ENCODE measurements around the gene SLC6A6. TPM values are rescaled to one million over a fixed set of nuclear protein-coding genes. Genes with fewer than 3 reads are reported as not detected.

The SLC6A6 gene
- total RNA-seq, 1 experiment from 2014 or later = 49.4 TPM

DNA sequence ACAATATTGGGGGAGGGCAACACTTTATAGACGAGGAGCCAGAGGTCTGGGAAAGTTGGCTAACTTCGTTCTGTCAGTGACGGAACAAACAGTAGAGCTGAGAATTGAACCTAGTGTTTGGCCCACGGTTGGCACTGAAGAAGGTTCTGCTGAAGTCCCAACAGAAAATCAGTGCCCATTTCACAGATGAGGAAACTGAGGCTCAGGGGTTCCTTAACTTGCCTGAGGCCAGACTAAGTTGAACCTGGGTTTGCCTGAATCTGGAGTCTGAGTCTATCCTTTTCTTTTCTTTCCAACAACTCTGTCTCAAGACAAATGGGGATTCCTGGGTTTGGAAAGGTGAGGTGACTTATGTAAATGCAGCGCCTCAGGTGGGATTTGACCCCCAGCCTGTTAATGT lies 55.1 kb downstream of the SLC6A6 start:
- no peaks in the 10 kb centered on the region for H3K27me3 ChIP-seq (replicated peaks)
- H3K9me3 ChIP-seq (replicated peaks) = no peaks in the 10 kb centered on the region
- H3K4me1 ChIP-seq (replicated peaks) = peaks cover 63% of the 10 kb centered on the region
- H3K4me3 ChIP-seq = no peak overlapping the region
- no peak overlapping the region for H3K27ac ChIP-seq
- H3K36me3 ChIP-seq = peaks cover 73% of the 10 kb centered on the region
- DNase-seq (ENCODE audit: low read depth in 1 of 2, low spot score in 2 of 2) = no peak

DNA sequence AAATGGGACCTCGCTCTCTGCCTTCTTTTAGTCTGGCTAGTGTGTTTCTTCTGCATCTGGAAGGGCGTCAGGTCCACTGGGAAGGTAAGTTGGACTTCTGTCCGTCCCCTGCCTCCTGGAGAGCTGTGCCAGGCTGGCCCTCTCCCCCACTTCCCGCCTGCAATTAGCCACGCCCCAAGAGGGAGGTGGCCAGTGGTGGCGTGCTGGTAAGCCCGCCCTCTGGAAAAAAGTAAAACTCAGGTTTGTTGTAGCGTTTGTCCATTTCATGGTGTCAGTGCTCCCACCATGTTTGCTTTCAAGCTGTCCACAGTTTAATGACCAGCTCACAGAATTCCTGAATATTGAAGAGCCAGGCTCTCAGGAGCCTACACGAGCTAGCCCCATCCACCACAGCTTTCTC lies 55.6 kb downstream of the SLC6A6 start:
- H3K27me3 ChIP-seq (replicated peaks) = no peaks in the 10 kb centered on the region
- peaks cover 59% of the 10 kb centered on the region for H3K4me1 ChIP-seq (replicated peaks)
- H3K4me3 ChIP-seq = no peak overlapping the region
- no peak overlapping the region for H3K27ac ChIP-seq
- no peaks in the 10 kb centered on the region for H3K9me3 ChIP-seq (replicated peaks)
- no peak for DNase-seq (ENCODE audit: low read depth in 1 of 2, low spot score in 2 of 2)
- H3K36me3 ChIP-seq = peaks cover 78% of the 10 kb centered on the region

DNA sequence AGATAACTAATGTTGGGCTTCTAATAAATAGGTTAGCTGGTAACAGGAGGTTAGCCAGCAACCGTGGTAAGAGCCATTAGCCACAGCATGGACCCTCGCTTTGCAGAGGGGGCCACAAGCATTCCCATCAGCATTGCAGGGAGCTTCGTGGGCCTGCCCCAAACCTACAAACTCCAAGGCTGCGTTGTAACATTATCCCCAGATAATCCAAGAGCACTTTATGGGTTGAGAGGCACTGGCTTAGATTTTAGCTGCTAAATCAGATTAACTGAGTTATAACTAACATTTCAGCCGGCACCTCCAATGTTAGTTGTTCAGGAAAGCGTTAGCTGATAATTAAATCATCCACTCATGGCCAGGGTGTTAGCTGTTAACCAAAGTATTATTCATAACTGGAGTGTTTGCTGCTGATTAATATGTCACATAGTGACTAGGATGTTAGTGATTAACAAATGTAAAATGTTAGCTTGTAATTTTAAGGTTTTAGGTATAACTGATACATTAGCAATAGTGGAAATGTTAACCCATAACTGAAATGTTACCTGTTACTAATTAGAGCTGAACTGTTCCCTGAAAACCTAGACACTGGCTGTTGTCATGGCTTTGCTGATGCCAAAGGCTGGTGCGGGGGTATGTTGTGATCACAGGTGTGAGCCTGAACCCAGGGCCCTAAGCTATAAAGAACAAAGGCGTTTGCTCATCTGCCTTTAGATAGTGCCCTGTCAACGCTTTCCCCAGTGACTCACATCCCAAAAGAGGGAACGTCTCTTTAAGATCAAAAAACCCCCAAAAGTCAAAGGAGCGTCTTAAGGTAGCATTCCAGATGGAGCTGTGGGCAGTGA lies 56.2 kb downstream of the SLC6A6 start:
- H3K36me3 ChIP-seq = peaks cover 82% of the 10 kb centered on the region
- H3K9me3 ChIP-seq (replicated peaks) = no peaks in the 10 kb centered on the region
- H3K27ac ChIP-seq = no peak overlapping the region
- no peak overlapping the region for H3K4me3 ChIP-seq
- DNase-seq (ENCODE audit: low read depth in 1 of 2, low spot score in 2 of 2) = no peak
- H3K4me1 ChIP-seq (replicated peaks) = peaks cover 53% of the 10 kb centered on the region
- no peaks in the 10 kb centered on the region for H3K27me3 ChIP-seq (replicated peaks)

DNA sequence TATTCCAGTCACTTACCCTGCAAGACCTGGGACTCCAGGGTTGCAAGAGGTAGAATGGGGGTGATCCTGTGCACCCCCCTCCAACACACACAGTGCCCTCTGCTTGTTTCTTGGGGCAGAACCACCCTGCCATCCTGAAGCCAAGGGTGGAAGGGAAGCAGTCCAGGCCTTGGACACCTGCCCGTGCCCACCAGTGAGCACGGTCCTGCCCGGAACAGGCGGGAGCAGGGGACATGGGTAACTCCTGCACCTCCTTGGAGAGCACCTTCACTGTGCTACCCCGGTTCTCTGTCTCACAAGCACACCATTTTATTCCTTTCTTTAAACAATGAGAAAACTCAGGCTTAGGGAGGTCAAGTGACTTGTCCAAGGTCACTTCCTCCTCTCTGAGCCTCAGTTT lies 57.0 kb downstream of the SLC6A6 start:
- no peak overlapping the region for H3K27ac ChIP-seq
- H3K4me1 ChIP-seq (replicated peaks) = peaks cover 45% of the 10 kb centered on the region
- no peaks in the 10 kb centered on the region for H3K9me3 ChIP-seq (replicated peaks)
- H3K4me3 ChIP-seq = no peak overlapping the region
- no peak for DNase-seq (ENCODE audit: low read depth in 1 of 2, low spot score in 2 of 2)
- peaks cover 82% of the 10 kb centered on the region for H3K36me3 ChIP-seq
- H3K27me3 ChIP-seq (replicated peaks) = no peaks in the 10 kb centered on the region

GRCh38 chr3:14459787-14460186 lies 57.4 kb downstream of the SLC6A6 start:
- no peak for DNase-seq (ENCODE audit: low read depth in 1 of 2, low spot score in 2 of 2)
- H3K9me3 ChIP-seq (replicated peaks) = no peaks in the 10 kb centered on the region
- peaks cover 82% of the 10 kb centered on the region for H3K36me3 ChIP-seq
- no peak overlapping the region for H3K27ac ChIP-seq
- no peak overlapping the region for H3K4me3 ChIP-seq
- no peaks in the 10 kb centered on the region for H3K27me3 ChIP-seq (replicated peaks)
- H3K4me1 ChIP-seq (replicated peaks) = peaks cover 41% of the 10 kb centered on the region

DNA sequence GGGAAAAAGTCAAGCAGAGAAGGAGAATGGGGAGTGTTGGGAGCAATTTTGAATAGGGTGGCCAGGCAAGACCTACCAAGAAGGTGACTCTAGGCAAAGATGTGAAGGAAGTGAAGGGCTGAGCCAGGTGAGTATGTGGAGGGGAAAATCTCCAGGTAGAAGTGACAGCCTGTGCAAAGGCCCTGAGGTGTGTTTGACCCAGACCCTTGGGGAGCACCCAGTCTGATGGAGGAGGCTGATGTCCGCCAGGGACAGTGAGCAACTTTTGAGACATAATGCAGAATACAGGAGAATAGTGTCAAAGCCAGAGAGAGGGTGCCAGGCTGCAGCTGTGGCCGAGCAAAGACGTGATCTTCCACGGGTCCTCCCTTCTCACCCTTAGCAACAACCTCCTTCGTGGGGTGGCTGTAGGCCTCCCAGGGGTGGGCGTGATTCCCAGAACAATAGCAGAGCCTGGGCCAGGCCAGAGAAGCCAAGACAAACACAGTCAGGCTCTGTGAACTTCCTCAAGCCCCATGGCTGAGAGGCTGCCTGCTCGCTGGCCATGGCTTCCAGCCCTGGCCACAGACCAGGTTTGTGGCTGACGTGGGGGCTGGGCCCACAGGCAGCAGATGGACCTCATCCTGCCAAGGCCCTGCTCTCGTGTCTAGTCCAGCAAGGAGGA lies 58.1 kb downstream of the SLC6A6 start:
- peak; percentile 77 to 79 for DNase-seq (ENCODE audit: low read depth in 1 of 2, low spot score in 2 of 2)
- Histone ChIP-seq H3K4me1 (replicated peaks) (peaks cover 35% of the 10 kb centered on the region), H3K36me3 (peaks cover 82% of the 10 kb centered on the region), H3K9me3 (replicated peaks) (no peaks in the 10 kb centered on the region), H3K27me3 (replicated peaks) (no peaks in the 10 kb centered on the region), H3K27ac (no peak overlapping the region), H3K4me3 (no peak overlapping the region)

- Histone ChIP-seq H3K27me3 (replicated peaks) (no peaks in the 10 kb centered on the region), H3K36me3 (peaks cover 81% of the 10 kb centered on the region), H3K4me3 (no peak overlapping the region), H3K4me1 (replicated peaks) (peaks cover 31% of the 10 kb centered on the region), H3K27ac (no peak overlapping the region), H3K9me3 (replicated peaks) (no peaks in the 10 kb centered on the region)
- DNase-seq (ENCODE audit: low read depth in 1 of 2, low spot score in 2 of 2) = no peak
Observed at GRCh38 chr3:14461006-14461747, 58.8 kb downstream of the SLC6A6 start.

DNA sequence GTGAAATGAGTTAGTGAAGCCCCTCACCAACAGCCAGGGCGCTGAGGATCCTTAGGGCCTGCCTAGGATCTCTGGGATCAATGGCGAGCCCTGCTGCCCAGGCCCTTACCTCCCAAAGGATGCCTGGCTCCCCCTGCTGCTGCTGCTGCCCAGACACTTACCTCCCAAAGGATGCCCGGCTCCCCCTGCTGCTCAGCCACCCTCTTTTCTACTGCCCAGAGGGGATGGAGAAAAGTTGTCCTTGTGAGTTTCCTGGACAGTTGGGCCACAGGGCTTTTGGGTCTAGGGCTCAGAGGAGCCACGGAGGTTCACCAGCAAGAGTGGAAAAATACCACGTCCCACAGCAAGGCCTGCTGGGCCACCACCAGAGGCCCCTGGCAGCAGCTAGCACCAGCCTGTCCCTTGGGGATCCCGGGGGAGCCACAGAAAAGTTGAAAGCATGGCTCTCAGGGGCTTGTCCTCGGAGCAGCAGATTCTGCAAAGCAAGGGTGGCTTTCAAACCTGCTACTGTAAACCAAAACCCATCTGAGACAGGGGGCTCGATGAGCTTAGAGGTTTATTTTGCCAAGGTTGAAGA lies 59.4 kb downstream of the SLC6A6 start:
- H3K36me3 ChIP-seq = peaks cover 80% of the 10 kb centered on the region
- no peaks in the 10 kb centered on the region for H3K9me3 ChIP-seq (replicated peaks)
- no peaks in the 10 kb centered on the region for H3K27me3 ChIP-seq (replicated peaks)
- H3K4me1 ChIP-seq (replicated peaks) = peaks cover 31% of the 10 kb centered on the region
- peak; percentile 55 to 74 for DNase-seq (ENCODE audit: low read depth in 1 of 2, low spot score in 2 of 2)
- no peak overlapping the region for H3K27ac ChIP-seq
- no peak overlapping the region for H3K4me3 ChIP-seq

GRCh38 chr3:14462738-14463137 lies 60.3 kb downstream of the SLC6A6 start:
- no peak for DNase-seq (ENCODE audit: low read depth in 1 of 2, low spot score in 2 of 2)
- Histone ChIP-seq H3K9me3 (replicated peaks) (no peaks in the 10 kb centered on the region), H3K36me3 (peaks cover 86% of the 10 kb centered on the region), H3K27me3 (replicated peaks) (no peaks in the 10 kb centered on the region), H3K4me3 (no peak overlapping the region), H3K4me1 (replicated peaks) (peaks cover 31% of the 10 kb centered on the region), H3K27ac (no peak overlapping the region)

DNA sequence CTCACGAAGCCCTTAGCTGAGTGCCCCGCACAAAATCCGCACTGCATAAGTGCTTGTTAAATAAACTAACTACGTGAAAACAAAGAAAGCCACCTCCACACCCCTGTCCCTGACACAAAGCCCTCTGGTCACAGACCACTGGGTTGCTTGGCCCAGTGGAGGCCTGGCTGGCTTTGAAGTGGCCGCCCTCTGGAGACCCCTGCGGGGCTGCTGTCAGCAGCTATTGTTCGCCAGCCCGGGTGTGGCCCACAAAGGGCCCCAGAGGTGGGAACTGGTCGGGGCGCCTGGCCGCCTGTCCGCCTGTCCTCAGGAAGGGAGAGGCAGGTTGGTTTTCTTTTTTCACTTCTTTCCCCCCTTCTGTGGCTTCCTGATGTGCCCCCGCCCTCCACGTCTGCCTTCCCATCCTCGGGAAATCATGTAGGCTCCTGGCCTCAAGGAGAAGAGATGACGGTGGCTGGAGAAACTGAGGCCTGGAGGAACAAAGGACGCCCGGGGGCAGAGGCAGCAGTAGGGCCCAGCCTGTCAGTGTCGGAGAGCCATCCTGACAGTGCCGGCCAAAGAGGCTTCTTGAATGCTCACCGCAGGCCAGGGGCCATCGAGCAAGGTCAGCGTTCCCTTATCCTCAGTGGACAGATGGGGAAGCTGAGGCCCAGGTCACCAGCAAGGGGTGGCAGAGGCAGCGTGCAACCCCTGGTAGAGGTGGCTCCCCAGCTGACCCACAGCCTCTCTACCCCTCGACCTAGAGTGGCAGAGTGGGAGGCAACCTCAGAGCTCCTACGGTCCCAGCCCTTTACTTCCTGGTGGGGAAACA lies 61.1 kb downstream of the SLC6A6 start:
- Histone ChIP-seq H3K4me1 (replicated peaks) (peaks cover 31% of the 10 kb centered on the region), H3K4me3 (no peak overlapping the region), H3K36me3 (peaks cover 92% of the 10 kb centered on the region), H3K9me3 (replicated peaks) (no peaks in the 10 kb centered on the region), H3K27ac (no peak overlapping the region), H3K27me3 (replicated peaks) (no peaks in the 10 kb centered on the region)
- no peak for DNase-seq (ENCODE audit: low read depth in 1 of 2, low spot score in 2 of 2)

DNA sequence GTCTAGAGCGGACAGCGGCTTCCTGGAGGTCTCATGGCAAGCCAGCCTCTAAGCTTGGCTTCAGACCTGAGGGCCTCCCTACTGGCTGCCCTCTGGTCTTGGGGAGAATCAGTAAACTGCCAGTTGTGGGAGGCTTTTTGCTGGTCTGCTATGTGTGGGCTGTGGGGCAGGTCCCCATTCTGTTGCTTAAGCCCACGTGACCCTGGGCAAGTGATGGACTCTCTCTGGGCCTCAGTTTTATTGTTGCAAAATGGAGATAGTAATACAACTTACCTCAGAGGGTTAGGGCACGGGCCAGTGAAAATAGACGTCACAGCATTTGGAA lies 61.7 kb downstream of the SLC6A6 start:
- no peak overlapping the region for H3K4me3 ChIP-seq
- H3K4me1 ChIP-seq (replicated peaks) = peaks cover 27% of the 10 kb centered on the region
- H3K27me3 ChIP-seq (replicated peaks) = no peaks in the 10 kb centered on the region
- no peaks in the 10 kb centered on the region for H3K9me3 ChIP-seq (replicated peaks)
- no peak overlapping the region for H3K27ac ChIP-seq
- no peak for DNase-seq (ENCODE audit: low read depth in 1 of 2, low spot score in 2 of 2)
- H3K36me3 ChIP-seq = peaks cover 94% of the 10 kb centered on the region

- Histone ChIP-seq H3K4me3 (no peak overlapping the region), H3K27me3 (replicated peaks) (no peaks in the 10 kb centered on the region), H3K27ac (no peak overlapping the region), H3K4me1 (replicated peaks) (peaks cover 23% of the 10 kb centered on the region), H3K36me3 (peaks cover 97% of the 10 kb centered on the region), H3K9me3 (replicated peaks) (no peaks in the 10 kb centered on the region)
- no peak for DNase-seq (ENCODE audit: low read depth in 1 of 2, low spot score in 2 of 2)
Observed at GRCh38 chr3:14464521-14464920, 62.1 kb downstream of the SLC6A6 start.

GRCh38 chr3:14465425-14465824 lies 63.0 kb downstream of the SLC6A6 start:
- H3K36me3 ChIP-seq = peaks cover 97% of the 10 kb centered on the region
- no peak overlapping the region for H3K4me3 ChIP-seq
- no peaks in the 10 kb centered on the region for H3K27me3 ChIP-seq (replicated peaks)
- H3K27ac ChIP-seq = no peak overlapping the region
- no peak for DNase-seq (ENCODE audit: low read depth in 1 of 2, low spot score in 2 of 2)
- H3K9me3 ChIP-seq (replicated peaks) = no peaks in the 10 kb centered on the region
- H3K4me1 ChIP-seq (replicated peaks) = peaks cover 18% of the 10 kb centered on the region

All from SJSA1 (cell line).